Activated naive CD4-positive, alpha-beta T cell treated with anti-CD3 and anti-CD28 coated beads, Interleukin-2, amount 50 U/mL, for 72 hours (primary cell): ENCODE measurements around the gene DERL3. TPM values are rescaled to one million over a fixed set of nuclear protein-coding genes. Genes with fewer than 3 reads are reported as not detected.
A peak's percentile ranks its signal among the peaks of the same experiment; 100 is the strongest.

Experiments
- ATAC-seq, 2 donors: fragments of 150-1000 bp; cut with Tn5 transposase; 2 replicates each; pipeline ENCODE4 v1.10.0; 2021; ENCODE audit warnings: mild to moderate bottlenecking in 2 of 2, moderate library complexity in 2 of 2
- DNase-seq, 2 donors: peaks; one replicate each; pipeline ENCODE4 v3.0.0; 2021 to 2022; ENCODE audit warnings: low spot score in 2 of 2
- H3K27ac Mint-ChIP-seq, 2 donors: one replicate each; pipeline ENCODE4 v1.8.0; 2022; ENCODE audit warnings: mild to moderate bottlenecking in 2 of 2, mixed read lengths in 2 of 2
- H3K36me3 Mint-ChIP-seq, 2 donors: one replicate each; pipeline ENCODE4 v1.8.0; 2022; ENCODE audit warnings: mixed read lengths in 2 of 2
- H3K9me3 Mint-ChIP-seq, 2 donors: one replicate each; pipeline ENCODE4 v1.8.0; 2022; ENCODE audit warnings: mixed read lengths in 2 of 2
- total RNA-seq, 2 donors: library from RNA; stranded (reverse); gene quantifications; one replicate each; pipeline ENCODE4 v1.2.3, GENCODE V29; 2022

Gene DERL3
- total RNA-seq, 2 donors from 2014 or later = 5.1 to 7.3 TPM

GRCh38 chr22:23836281-23836680, 2.5 kb downstream of the DERL3 start:
- Mint-ChIP-seq H3K36me3 (peaks cover 7% of the 10 kb centered on the region in 2 donors), H3K9me3 (no peaks in the 10 kb centered on the region), H3K27ac (peak overlapping the region in 1 of 2 donors; percentile 34)
- no peak for ATAC-seq
- peak in 1 of 2 donors; percentile 54 for DNase-seq

GRCh38 chr22:23835484-23836144, 3.2 kb downstream of the DERL3 start:
- Mint-ChIP-seq H3K9me3 (no peaks in the 10 kb centered on the region), H3K27ac (peak overlapping the region in 1 of 2 donors; percentile 34), H3K36me3 (peaks cover 7% of the 10 kb centered on the region in 2 donors)
- ATAC-seq = no peak
- DNase-seq = peak in 1 of 2 donors; percentile 51

DNA sequence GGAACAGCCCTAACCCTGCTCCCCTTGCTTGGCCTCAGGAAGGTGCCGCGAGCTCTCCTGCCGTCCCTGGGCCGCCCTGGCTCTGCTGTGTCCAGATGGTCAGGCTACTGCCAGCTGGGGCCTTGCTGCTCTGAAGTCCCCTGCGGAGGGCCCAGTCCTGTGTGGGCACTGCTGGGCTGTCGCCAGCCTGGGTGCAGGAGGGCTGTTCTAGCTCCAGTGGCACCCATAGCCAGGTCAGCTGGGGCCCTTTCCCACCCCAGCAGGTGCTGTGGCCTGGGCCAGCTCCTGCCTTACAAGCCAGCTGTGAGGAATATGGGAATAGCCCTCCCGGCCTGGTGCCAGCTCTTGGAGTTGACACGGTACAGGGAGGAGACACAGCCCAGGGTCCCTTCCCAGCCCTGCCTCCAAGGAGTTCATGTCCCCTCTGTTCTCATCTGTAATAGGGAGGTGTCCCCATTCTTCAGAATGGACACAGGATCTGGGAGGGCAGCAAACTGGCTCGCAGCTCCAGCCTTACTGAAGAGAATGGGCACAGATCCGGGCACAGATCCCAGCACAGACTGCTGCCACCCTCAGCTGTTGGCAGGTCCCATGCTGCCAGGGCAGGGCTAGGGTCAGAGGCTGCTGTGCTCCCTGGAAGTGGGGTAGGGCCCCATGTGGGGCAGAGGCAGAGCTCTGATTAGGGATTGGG, 3.9 kb downstream of the DERL3 start:
- peak in 1 of 2 donors; percentile 50 for DNase-seq
- Mint-ChIP-seq H3K27ac (no peak overlapping the region), H3K9me3 (no peaks in the 10 kb centered on the region), H3K36me3 (peaks cover 7% of the 10 kb centered on the region in 2 donors)
- no peak for ATAC-seq

DNA sequence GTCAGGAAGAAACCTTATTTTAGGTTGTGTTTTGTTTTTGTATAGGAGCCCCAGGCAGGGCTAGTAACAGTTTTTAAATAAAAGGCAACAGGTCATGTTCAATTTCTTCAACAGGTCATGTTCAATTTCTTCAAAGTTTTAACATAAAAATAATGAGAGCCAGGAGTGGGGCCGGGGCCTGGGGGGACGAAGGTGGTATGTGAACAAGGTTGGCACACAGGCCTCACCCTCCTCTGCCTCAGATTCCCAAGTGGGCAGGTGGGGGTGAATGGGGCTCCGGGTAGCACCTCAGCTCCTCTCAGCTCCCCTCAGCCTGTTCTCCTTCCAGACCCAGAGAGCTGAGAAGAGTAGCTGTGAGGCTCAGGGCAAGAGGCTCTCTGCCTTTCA, 4.4 kb downstream of the DERL3 start:
- H3K27ac Mint-ChIP-seq = no peak overlapping the region
- DNase-seq (peak in 1 of 2 donors; percentile 40), ATAC-seq (no peak)
- H3K36me3 Mint-ChIP-seq = peaks cover 7% of the 10 kb centered on the region in 2 donors
- no peaks in the 10 kb centered on the region for H3K9me3 Mint-ChIP-seq

DNA sequence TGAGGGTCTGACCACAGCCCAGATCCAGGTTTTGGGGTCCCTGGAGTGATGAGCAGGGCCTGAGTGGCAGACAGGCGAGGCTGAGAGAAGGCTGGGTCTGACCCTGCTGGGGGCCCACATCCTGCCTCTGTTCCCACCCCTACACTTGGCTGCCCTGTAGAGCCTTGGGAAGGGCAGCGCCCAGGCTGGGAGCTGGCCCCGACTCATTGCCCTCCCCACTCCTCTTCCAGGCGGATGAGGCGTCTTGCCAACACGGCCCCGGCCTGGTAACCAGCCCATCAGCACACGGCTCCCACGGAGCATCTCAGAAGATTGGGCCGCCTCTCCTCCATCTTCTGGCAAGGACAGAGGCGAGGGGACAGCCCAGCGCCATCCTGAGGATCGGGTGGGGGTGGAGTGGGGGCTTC, 4.9 kb downstream of the DERL3 start:
- Mint-ChIP-seq H3K27ac (no peak overlapping the region), H3K36me3 (peaks cover 7% of the 10 kb centered on the region in 2 donors), H3K9me3 (no peaks in the 10 kb centered on the region)
- DNase-seq (no peak), ATAC-seq (no peak)

- Mint-ChIP-seq H3K27ac (no peak overlapping the region), H3K36me3 (peaks cover 4% of the 10 kb centered on the region in 2 donors), H3K9me3 (no peaks in the 10 kb centered on the region)
- ATAC-seq (no peak), DNase-seq (peak in 1 of 2 donors; percentile 47)
Measured at GRCh38 chr22:23833017-23833751, 5.6 kb downstream of the DERL3 start.

DNA sequence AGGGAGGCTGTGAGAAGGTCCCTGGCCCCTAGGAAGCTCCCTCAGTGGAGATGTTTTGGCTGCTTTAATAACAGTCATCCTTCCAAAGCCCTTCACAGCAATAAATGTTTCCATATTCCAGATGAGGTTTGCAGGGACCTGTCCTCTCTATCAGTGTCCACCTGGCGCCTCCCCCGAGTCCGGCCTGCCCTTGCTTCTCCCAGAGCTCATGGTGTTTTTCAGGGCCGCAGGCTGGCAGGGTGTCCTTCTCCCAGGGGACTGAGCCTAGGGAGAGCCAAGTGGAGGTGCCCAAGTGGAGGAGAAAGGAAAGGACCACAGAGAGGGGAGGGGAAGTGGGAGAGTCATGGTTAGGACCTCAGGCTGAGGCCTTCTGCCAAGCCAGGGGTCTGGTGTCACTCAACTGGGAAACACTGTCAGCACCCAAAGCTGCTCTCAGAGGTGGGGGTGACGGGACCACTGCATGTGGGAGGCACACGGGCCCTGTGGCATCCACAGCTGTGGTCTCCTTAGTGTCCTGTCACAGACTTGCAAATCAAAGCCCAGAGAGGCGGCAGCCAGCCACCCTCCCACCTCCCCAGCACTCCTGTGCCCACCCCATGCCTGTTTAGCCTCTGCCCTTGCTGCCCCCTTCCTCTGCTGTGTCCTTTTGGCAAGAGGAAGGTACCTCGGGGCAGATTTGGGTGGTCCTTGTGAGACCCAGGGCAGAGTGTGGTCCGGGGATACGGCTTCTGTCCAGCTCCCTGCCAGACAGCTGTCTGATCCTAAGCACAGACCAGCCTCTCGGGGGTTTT, 6.4 kb downstream of the DERL3 start:
- Mint-ChIP-seq H3K27ac (peak overlapping the region in 1 of 2 donors; percentile 36), H3K36me3 (no peaks in the 10 kb centered on the region), H3K9me3 (no peaks in the 10 kb centered on the region)
- ATAC-seq (no peak), DNase-seq (peak in 1 of 2 donors; percentile 53)

DNA sequence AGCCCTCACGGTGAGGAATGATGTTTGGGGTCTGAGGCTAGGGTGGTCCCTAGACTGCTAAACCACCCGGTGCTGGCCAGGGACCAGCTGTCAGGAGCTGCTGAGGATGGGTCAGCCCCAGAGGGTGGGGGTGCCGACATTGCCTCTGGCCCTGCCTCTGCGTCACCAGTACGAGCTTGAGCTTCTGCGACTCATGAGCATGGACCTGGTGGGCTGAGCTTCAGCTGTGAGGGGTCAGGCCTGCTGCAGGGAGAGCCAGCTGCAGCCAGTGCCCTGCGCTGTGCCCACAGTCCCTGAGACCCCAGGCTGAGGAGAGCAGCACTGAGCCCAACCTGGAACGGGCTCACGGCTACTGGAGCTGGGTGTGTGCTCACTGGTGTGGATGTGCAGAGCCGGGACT, 7.0 kb downstream of the DERL3 start:
- no peak overlapping the region for H3K27ac Mint-ChIP-seq
- no peak for ATAC-seq
- peak in 1 of 2 donors; percentile 50 for DNase-seq

DNA sequence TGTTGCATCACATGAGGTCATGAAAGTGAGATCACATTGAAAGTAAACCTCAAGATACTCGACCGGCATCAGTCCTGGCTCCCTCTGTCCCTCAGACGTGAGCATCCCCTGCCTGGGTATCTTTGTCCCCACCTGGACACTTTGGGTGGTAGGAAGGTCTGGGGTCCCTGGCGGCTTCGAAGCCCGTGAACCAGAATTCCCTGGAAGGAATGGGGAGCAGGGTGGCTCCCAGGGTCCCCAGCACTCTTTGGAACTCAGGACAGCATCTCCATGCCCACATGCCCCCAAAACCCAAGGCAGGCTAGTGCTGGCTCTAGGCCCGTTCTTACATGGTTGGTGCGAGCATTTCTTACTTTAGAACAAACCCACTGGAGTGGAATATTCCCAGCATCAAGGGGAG, 7.5 kb downstream of the DERL3 start:
- Mint-ChIP-seq H3K9me3 (no peaks in the 10 kb centered on the region), H3K36me3 (no peaks in the 10 kb centered on the region), H3K27ac (no peak overlapping the region)
- ATAC-seq (no peak), DNase-seq (peak in 1 of 2 donors; percentile 25)

More for the DNA sequence above, 7.0 kb downstream of the DERL3 start:
- no peaks in the 10 kb centered on the region for H3K9me3 Mint-ChIP-seq
- no peaks in the 10 kb centered on the region for H3K36me3 Mint-ChIP-seq

GRCh38 chr22:23829845-23830372, 8.9 kb downstream of the DERL3 start:
- DNase-seq = no peak
- no peaks in the 10 kb centered on the region for H3K36me3 Mint-ChIP-seq
- peak overlapping the region; percentile 6 to 7 for H3K27ac Mint-ChIP-seq
- H3K9me3 Mint-ChIP-seq = no peaks in the 10 kb centered on the region
- no peak for ATAC-seq

DNA sequence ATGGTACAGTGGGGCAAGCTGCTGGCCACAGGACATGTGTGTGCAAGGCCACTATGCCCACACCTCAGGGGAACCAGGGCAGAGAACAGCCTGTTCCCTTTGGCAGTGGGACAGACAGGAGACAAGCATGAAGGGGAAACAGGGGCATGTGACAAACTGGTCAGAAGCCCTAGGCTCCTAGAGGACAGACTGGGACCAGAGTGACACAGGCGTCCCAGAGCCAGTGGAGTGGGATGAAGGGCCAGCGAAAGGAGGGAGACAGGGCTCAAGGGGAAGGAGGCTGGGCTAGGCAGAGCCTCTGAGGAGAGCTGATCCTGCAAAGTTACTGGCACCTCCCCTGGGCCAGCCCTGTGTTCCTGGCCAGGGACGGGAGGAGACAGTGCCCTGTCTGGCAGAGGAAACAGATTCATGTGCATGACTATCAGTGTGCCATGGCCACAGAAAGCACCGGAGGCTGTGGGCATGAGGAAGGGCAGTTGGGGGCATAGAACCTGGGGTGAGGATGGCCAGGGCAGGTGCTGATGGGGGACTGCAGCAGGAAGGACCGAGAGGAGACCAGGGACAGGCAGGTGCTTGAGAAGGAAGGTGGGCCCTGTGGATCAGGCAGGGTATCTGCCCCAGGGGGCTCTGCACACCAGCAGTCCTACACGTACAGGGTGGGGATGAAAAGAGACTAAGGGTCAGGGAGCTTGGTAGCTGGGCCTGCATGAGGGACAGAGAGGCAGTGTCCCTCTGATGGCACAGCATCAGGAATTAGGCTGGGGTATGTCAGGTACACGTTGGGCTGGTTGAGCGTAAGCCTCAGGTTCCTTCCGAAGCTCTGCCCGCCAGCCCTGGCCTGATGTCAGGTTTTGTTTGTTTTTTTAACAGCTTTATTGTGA, 9.8 kb downstream of the DERL3 start:
- ATAC-seq (no peak), DNase-seq (no peak)
- Mint-ChIP-seq H3K36me3 (no peaks in the 10 kb centered on the region), H3K27ac (peak overlapping the region; percentile 7 to 78), H3K9me3 (no peaks in the 10 kb centered on the region)

- H3K36me3 Mint-ChIP-seq = no peaks in the 10 kb centered on the region
- ATAC-seq = no peak
- no peaks in the 10 kb centered on the region for H3K9me3 Mint-ChIP-seq
- H3K27ac Mint-ChIP-seq = peak overlapping the region in 1 of 2 donors; percentile 87
- DNase-seq = no peak
Measured at GRCh38 chr22:23827351-23827995, 11.3 kb downstream of the DERL3 start.

DNA sequence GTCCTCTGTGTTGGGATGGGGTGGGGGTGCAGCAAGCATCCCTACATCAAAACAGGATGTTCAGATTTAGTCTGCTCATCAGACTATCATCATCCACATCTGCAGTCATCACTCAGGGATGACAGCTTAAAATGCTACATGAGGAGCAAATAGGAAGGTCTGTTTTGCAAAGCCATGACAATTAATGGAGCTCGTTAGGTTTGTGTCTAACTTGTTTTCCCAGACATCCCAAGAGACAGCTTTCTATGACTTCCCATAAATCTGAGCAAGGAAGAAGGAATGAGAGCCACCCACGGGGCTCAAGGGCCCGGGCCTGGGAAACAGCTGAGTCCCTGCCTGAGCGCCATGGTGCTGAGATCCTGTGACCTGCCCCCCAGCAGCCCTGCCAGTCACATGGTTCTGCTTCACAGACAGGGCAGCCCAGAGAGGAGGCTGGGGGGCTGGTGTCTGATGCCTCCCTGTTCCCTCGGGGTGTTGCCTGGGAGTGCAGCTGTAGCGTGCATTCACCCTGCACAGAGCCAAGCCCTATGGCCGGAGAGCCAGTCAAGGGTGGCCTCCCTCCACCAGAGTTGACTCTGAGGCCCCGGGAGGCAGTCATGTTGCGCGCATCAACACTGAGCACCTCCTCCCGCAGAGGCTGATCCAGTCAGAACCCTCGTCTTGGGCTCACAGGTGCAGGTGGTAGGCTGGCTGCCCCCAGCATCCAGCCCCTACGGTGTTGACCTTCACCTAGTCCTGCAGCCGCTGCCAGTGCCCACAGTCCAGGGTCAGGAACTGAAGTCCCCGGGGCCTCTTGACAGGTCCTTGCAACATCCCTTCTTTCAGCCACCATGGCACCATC, 12.1 kb downstream of the DERL3 start:
- ATAC-seq (peak in 1 of 2 donors; percentile 55), DNase-seq (no peak)
- Mint-ChIP-seq H3K27ac (peak overlapping the region; percentile 87 to 92), H3K36me3 (no peaks in the 10 kb centered on the region), H3K9me3 (no peaks in the 10 kb centered on the region)

- ATAC-seq (no peak), DNase-seq (no peak)
- Mint-ChIP-seq H3K36me3 (no peaks in the 10 kb centered on the region), H3K9me3 (no peaks in the 10 kb centered on the region), H3K27ac (peak overlapping the region; percentile 87 to 92)
Measured at GRCh38 chr22:23825246-23825905, 13.4 kb downstream of the DERL3 start.
